ENCODE data around the gene MEAK7. TPM values are rescaled to one million over a fixed set of nuclear protein-coding genes. Genes with fewer than 3 reads are reported as not detected.

Gene MEAK7
- total and polyA plus RNA-seq, 2 of the 8 experiments (the other 6 are each of a cell fraction or from before 2014, with no cell fraction given) = 9.6 to 19.6 TPM

GRCh38 chr16:84464116-84464515, 40.3 kb downstream of the MEAK7 start:
- no peak overlapping the region for H3K56ac ChIP-seq (replicated peaks; ENCODE audit: insufficient read length, low read depth, low read length)
- H3K23me2 ChIP-seq (ENCODE audit: low read depth, low read length) = no peaks in the 10 kb centered on the region; the same call in 1 of the 2 replicates
- no peaks in the 10 kb centered on the region; a peak in 1 of 7 replicates for H3K27me3 ChIP-seq (replicated peaks in 1 of 4; ENCODE audit: control insufficient read depth in 3 of 4, extremely low read depth in 1 of 4, insufficient read depth in 3 of 4, low read length in 3 of 4)
- no peaks in the 10 kb centered on the region for H3K79me1 ChIP-seq (ENCODE audit: low read depth, low read length)
- no peak overlapping the region for H3K9ac ChIP-seq (replicated peaks in 1 of 4; ENCODE audit: extremely low read depth in 1 of 4, low read depth in 3 of 4, low read length in 3 of 4)
- peaks cover 0 to 12% (median 3%) of the 10 kb centered on the region in 4 experiments; a peak in 2 of 8 replicates for H3K36me3 ChIP-seq (ENCODE audit: control insufficient read depth in 2 of 4, insufficient read depth in 4 of 4, low read length in 3 of 4)
- H3K79me2 ChIP-seq (ENCODE audit: control insufficient read depth in 1 of 2, insufficient read depth in 2 of 2, low read length in 2 of 2) = no peaks in the 10 kb centered on the region
- no peak overlapping the region for H3K18ac ChIP-seq (ENCODE audit: extremely low read depth, low read length)
- TF ChIP-seq TEAD4 (IDR thresholded peaks at IDR 0.05; ENCODE audit: low read depth, low read length) (no peak), RAD21 (IDR thresholded peaks at IDR 0.05 in 1 of 2, conservative IDR thresholded peaks at IDR 0.05 in 1 of 2; ENCODE audit: low read depth in 2 of 2, low read length in 2 of 2) (no peak), POLR2AphosphoS5 (IDR thresholded peaks at IDR 0.05; ENCODE audit: low read depth, low read length) (no peak), FOSL1 (IDR thresholded peaks at IDR 0.05; ENCODE audit: insufficient read depth, low read depth, low read length) (no peak), SAP30 (IDR thresholded peaks at IDR 0.05; ENCODE audit: insufficient read depth, insufficient replicate concordance, low read length) (no peak), YY1 (IDR thresholded peaks at IDR 0.05; ENCODE audit: low read depth, low read length) (no peak), JUND (IDR thresholded peaks at IDR 0.05; ENCODE audit: low read length) (no peak), EP300 (IDR thresholded peaks at IDR 0.05; ENCODE audit: borderline replicate concordance in 1 of 2, low read depth in 2 of 2, low read length in 2 of 2) (no peak), TCF12 (IDR thresholded peaks at IDR 0.05; ENCODE audit: low read depth, low read length) (no peak), ZNF274 (IDR thresholded peaks at IDR 0.05; ENCODE audit: borderline replicate concordance, extremely low read depth, low read length) (no peak)
- no peak for FAIRE-seq
- H3K14ac ChIP-seq (ENCODE audit: insufficient read length) = no peak overlapping the region
- CTCF ChIA-PET (ENCODE audit: partially characterized antibody) = interaction anchor here (1.0 to 2.5 kb wide), 5 partner anchors 11 to 227 kb away, joined by 3 to 10 read pairs (median 3); no protein-coding TSS in a partner anchor
- no peak overlapping the region for H2BK120ac ChIP-seq (replicated peaks; ENCODE audit: low read depth, low read length)
- no peak overlapping the region for H4K5ac ChIP-seq (ENCODE audit: insufficient read length, low read depth, low read length)
- peak in 1 of 2 experiments; percentile 11 for DNase-seq (ENCODE audit: low read depth in 1 of 2, low spot score in 2 of 2)
- no peak overlapping the region for H3K23ac ChIP-seq (ENCODE audit: insufficient read length)
- H3K4me1 ChIP-seq (replicated peaks in 1 of 4; ENCODE audit: control insufficient read depth in 3 of 4, insufficient read depth in 4 of 4, low read length in 3 of 4) = no peaks in the 10 kb centered on the region
- no peak overlapping the region for H2AK5ac ChIP-seq (ENCODE audit: low read depth, low read length)
- peaks cover 7 to 12% of the 10 kb centered on the region in 2 experiments for H3K9me3 ChIP-seq (ENCODE audit: insufficient read depth in 2 of 2, low read depth in 1 of 2, low read length in 1 of 2)
- H4K20me1 ChIP-seq (replicated peaks in 1 of 2; ENCODE audit: control insufficient read depth in 1 of 2, insufficient read depth in 2 of 2, low read length in 2 of 2) = no peaks in the 10 kb centered on the region
- H3K27ac ChIP-seq (ENCODE audit: low read depth, low read length) = no peak overlapping the region
- H2AFZ ChIP-seq (ENCODE audit: low read length) = no peak overlapping the region
- H3K4me2 ChIP-seq (ENCODE audit: insufficient read depth in 1 of 2, low read depth in 2 of 2, low read length in 2 of 2) = no peak overlapping the region
- no peak overlapping the region for H4K8ac ChIP-seq (ENCODE audit: extremely low read depth, insufficient read depth, low read length)
- H2BK15ac ChIP-seq (ENCODE audit: low read length) = no peak overlapping the region
- POLR2A ChIA-PET (ENCODE audit: partially characterized antibody) = interaction anchor here (0.8 kb wide), 1 partner anchor 18 kb away, joined by 3 read pairs; no protein-coding TSS in a partner anchor
- H2BK12ac ChIP-seq (ENCODE audit: low read depth, low read length) = no peak overlapping the region
- no peak overlapping the region for H3K4ac ChIP-seq (replicated peaks; ENCODE audit: insufficient read length, low read depth, low read length)
- WGBS, 2 experiments (ENCODE audit: extremely low coverage in 1 of 2, insufficient coverage in 1 of 2, insufficient read length in 1 of 2, insufficient replicate concordance in 2 of 2, low coverage in 1 of 2, low lambda C conversion rate in 2 of 2, missing lambda C conversion rate in 1 of 2) = 92% methylated on average over 6 of the region's 6 CpGs; no CpG with 5 or more reads in 1 of the 2 experiments
- H2BK20ac ChIP-seq (ENCODE audit: low read length) = no peak overlapping the region
- no peak overlapping the region for H3K4me3 ChIP-seq (ENCODE audit: extremely low read depth in 1 of 4, insufficient read depth in 2 of 4, low read depth in 3 of 4, low read length in 4 of 4)
- no peak overlapping the region for H4K91ac ChIP-seq (replicated peaks; ENCODE audit: insufficient read length, low read length)
- no peak overlapping the region for H2BK5ac ChIP-seq (ENCODE audit: low read depth, low read length)
